HepG2 (cell line): ENCODE data around the gene ATP2B3.

Experiments
- CEBPB ChIP-seq: IDR thresholded peaks from 2 replicates; pipeline ENCODE4 v1.6.1; 2011; ENCODE audit warnings: low read depth, low read length, improper control_type of control experiment, borderline replicate concordance
- CTCF ChIP-seq: sonication (generic); formaldehyde crosslinking; IDR thresholded peaks from 2 replicates; pipeline ENCODE4 v1.5.0; 2020; ENCODE audit warnings: mild to moderate bottlenecking, missing genetic modification reagents, moderate library complexity
- EP300 ChIP-seq, 3 experiments: sonication (generic) in 1 of 3; formaldehyde crosslinking in 1 of 3; IDR thresholded peaks; 2 replicates each; pipeline versions ENCODE4 v1.5.1 to v1.6.1; 2011 to 2020; ENCODE audit warnings: low read depth in 2 of 3, low read length in 2 of 3, borderline replicate concordance in 1 of 3, improper control_type of control experiment in 1 of 3, mild to moderate bottlenecking in 1 of 3, missing genetic modification reagents in 1 of 3, moderate library complexity in 1 of 3
- JUNB ChIP-seq: sonication (generic); formaldehyde crosslinking; IDR thresholded peaks from 2 replicates; pipeline ENCODE4 v1.8.0; 2022; ENCODE audit warnings: missing genetic modification reagents, mild to moderate bottlenecking, borderline replicate concordance
- MTA3 ChIP-seq: sonication (generic); formaldehyde crosslinking; IDR thresholded peaks from 2 replicates; pipeline ENCODE4 v1.4.0; 2020; ENCODE audit warnings: missing genetic modification reagents
- SETDB1 ChIP-seq: sonication (generic); formaldehyde crosslinking; IDR thresholded peaks from 2 replicates; pipeline ENCODE4 v1.5.1; 2020; ENCODE audit warnings: missing genetic modification reagents, mild to moderate bottlenecking, borderline replicate concordance
- SIN3A ChIP-seq: IDR thresholded peaks from 2 replicates; pipeline ENCODE4 v1.6.1; 2011; ENCODE audit warnings: low read depth, mild to moderate bottlenecking, control low read depth, low read length, borderline replicate concordance
- THAP11 ChIP-seq: IDR thresholded peaks from 2 replicates; pipeline ENCODE4 v1.6.1; 2016; ENCODE audit warnings: missing biosample characterization, missing genetic modification reagents
- ZBTB2 ChIP-seq: sonication (generic); formaldehyde crosslinking; IDR thresholded peaks from 2 replicates; pipeline ENCODE4 v1.8.0; 2022; ENCODE audit warnings: low read depth, missing genetic modification reagents
- ZBTB26 ChIP-seq: IDR thresholded peaks from 2 replicates; pipeline ENCODE4 v1.6.1; 2016; ENCODE audit warnings: missing compliant biosample characterization, missing genetic modification reagents, borderline replicate concordance
- ZBTB43 ChIP-seq: sonication (generic); formaldehyde crosslinking; conservative IDR thresholded peaks from 2 replicates; pipeline ENCODE4 v1.4.0; 2020; ENCODE audit warnings: missing genetic modification reagents
- ZFX ChIP-seq: sonication (generic); formaldehyde crosslinking; IDR thresholded peaks from 2 replicates; pipeline ENCODE4 v1.4.0; 2020; ENCODE audit warnings: mild to moderate bottlenecking, low read depth, missing genetic modification reagents, moderate library complexity

- TF ChIP-seq SETDB1 (CRISPR knock-in tag) (no peak), CTCF (CRISPR knock-in tag) (peak; percentile 93), JUNB (CRISPR knock-in tag) (no peak), MTA3 (no peak), EP300 (IDR thresholded peaks at IDR 0.05; ENCODE audit: low read depth in 2 of 2, low read length in 2 of 2) (no peak), EP300 (CRISPR knock-in tag; IDR thresholded peaks at IDR 0.05; ENCODE audit: borderline replicate concordance) (no peak), ZBTB2 (CRISPR knock-in tag) (no peak), CEBPB (no peak), THAP11 (CRISPR knock-in tag) (no peak), ZBTB26 (CRISPR knock-in tag) (no peak), ZBTB43 (CRISPR knock-in tag) (no peak), SIN3A (no peak), ZFX (CRISPR knock-in tag) (no peak)
These were observed 21.9 kb downstream of the ATP2B3 start for GRCh38 chrX:153539171-153539978.
